ENCODE data around the gene ANKS3. TPM values are rescaled to one million over a fixed set of nuclear protein-coding genes. Genes with fewer than 3 reads are reported as not detected.

ANKS3 gene
- total and polyA plus RNA-seq, 9 donors = 12.0 to 19.6 (median 16.3) TPM

GRCh38 chr16:4689864-4690704 lies 44.0 kb downstream of the ANKS3 start:
- Histone ChIP-seq H3K27ac (ENCODE audit: low read length) (no peak overlapping the region), H3K4me3 (ENCODE audit: low read length) (no peak overlapping the region), H3K36me3 (ENCODE audit: control insufficient read depth, insufficient read depth, low read length) (peaks cover 56% of the 10 kb centered on the region), H3K27me3 (ENCODE audit: control insufficient read depth, insufficient read depth, low read length) (no peaks in the 10 kb centered on the region), H3K4me1 (ENCODE audit: control insufficient read depth, insufficient read depth, low read length) (peaks cover 30% of the 10 kb centered on the region), H3K9me3 (replicated peaks; ENCODE audit: control insufficient read depth, low read depth, low read length) (no peaks in the 10 kb centered on the region)
- DNase-seq = peak; percentile 15
- WGBS (ENCODE audit: insufficient coverage) = 76% methylated on average over 29 of the region's 31 CpGs

- no peak for DNase-seq
- no peak overlapping the region for H3K27ac ChIP-seq (ENCODE audit: low read length)
- H3K4me1 ChIP-seq (ENCODE audit: control insufficient read depth, insufficient read depth, low read length) = peaks cover 22% of the 10 kb centered on the region
- no peaks in the 10 kb centered on the region for H3K9me3 ChIP-seq (replicated peaks; ENCODE audit: control insufficient read depth, low read depth, low read length)
- peaks cover 63% of the 10 kb centered on the region for H3K36me3 ChIP-seq (ENCODE audit: control insufficient read depth, insufficient read depth, low read length)
- 82% methylated on average over 20 of the region's 21 CpGs for WGBS (ENCODE audit: insufficient coverage)
- H3K27me3 ChIP-seq (ENCODE audit: control insufficient read depth, insufficient read depth, low read length) = no peaks in the 10 kb centered on the region
- H3K4me3 ChIP-seq (ENCODE audit: low read length) = no peak overlapping the region
These were observed 44.9 kb downstream of the ANKS3 start for GRCh38 chr16:4689091-4689671.

GRCh38 chr16:4688674-4689045 lies 45.4 kb downstream of the ANKS3 start:
- H3K36me3 ChIP-seq (ENCODE audit: control insufficient read depth, insufficient read depth, low read length) = peaks cover 68% of the 10 kb centered on the region
- H3K4me1 ChIP-seq (ENCODE audit: control insufficient read depth, insufficient read depth, low read length) = peaks cover 22% of the 10 kb centered on the region
- WGBS (ENCODE audit: insufficient coverage) = 87% methylated on average over 19 of the region's 22 CpGs
- no peak for DNase-seq
- H3K4me3 ChIP-seq (ENCODE audit: low read length) = no peak overlapping the region
- H3K27ac ChIP-seq (ENCODE audit: low read length) = no peak overlapping the region
- H3K27me3 ChIP-seq (ENCODE audit: control insufficient read depth, insufficient read depth, low read length) = no peaks in the 10 kb centered on the region
- no peaks in the 10 kb centered on the region for H3K9me3 ChIP-seq (replicated peaks; ENCODE audit: control insufficient read depth, low read depth, low read length)

DNA sequence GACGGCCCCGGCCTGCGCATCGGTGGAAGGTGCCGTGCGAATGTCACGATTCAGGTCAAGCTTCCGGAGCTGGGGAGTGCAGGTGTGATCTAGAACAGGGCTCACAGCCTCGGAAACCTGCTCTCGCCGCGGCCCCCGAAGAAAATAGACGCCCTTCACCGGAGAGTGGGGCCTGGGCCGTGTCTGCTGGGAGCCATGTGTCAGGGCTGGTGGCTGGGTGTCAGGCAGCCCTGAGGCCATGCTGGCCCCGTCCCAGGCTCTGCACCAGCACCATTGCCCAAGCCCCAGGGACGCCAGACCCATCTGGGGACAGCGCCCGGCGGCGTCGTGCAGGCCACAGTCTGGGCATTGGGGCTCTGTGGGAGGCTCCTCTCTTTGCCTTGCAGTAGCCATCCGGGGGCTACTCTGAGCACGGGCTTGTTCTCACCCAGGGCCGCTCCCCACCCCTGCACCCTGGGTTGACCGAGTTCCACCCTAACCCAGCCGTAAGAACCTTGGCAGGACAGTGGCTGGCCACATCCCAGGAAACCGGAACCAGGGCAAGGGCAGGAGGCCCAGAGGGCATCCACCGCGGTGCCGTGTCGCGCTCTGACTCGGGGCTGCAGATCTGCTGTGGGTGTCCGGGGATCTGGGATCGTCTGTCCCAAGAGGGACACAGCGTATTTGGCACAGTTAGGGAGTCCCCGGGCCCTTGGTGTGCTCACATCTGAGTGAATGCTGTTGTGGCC lies 46.0 kb downstream of the ANKS3 start:
- 90% methylated on average over 29 of the region's 39 CpGs for WGBS (ENCODE audit: insufficient coverage)
- no peak overlapping the region for H3K4me3 ChIP-seq (ENCODE audit: low read length)
- H3K4me1 ChIP-seq (ENCODE audit: control insufficient read depth, insufficient read depth, low read length) = peaks cover 22% of the 10 kb centered on the region
- H3K27ac ChIP-seq (ENCODE audit: low read length) = no peak overlapping the region
- no peaks in the 10 kb centered on the region for H3K27me3 ChIP-seq (ENCODE audit: control insufficient read depth, insufficient read depth, low read length)
- H3K36me3 ChIP-seq (ENCODE audit: control insufficient read depth, insufficient read depth, low read length) = peaks cover 74% of the 10 kb centered on the region
- no peak for DNase-seq
- H3K9me3 ChIP-seq (replicated peaks; ENCODE audit: control insufficient read depth, low read depth, low read length) = no peaks in the 10 kb centered on the region

DNA sequence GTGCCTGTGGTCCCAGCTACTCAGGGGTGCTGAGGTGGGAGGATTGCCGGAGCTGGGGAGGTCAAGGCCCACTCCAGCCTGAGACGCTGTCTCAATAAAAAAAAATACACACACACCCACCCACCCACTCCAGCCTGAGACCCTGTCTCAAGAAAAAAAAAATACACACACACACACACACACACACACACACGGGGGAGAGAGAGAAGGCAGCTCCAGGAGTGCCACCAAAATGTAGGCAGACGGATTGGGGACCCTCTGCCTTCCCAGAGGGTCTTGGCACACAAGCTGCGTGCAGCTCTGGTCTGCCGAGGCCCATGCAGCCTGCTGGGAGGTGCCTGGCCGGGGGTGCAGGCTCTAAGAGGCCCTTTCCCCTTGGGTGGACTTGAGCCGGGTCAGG lies 46.7 kb downstream of the ANKS3 start:
- Histone ChIP-seq H3K27ac (ENCODE audit: low read length) (no peak overlapping the region), H3K36me3 (ENCODE audit: control insufficient read depth, insufficient read depth, low read length) (peaks cover 81% of the 10 kb centered on the region), H3K9me3 (replicated peaks; ENCODE audit: control insufficient read depth, low read depth, low read length) (no peaks in the 10 kb centered on the region), H3K4me3 (ENCODE audit: low read length) (no peak overlapping the region), H3K4me1 (ENCODE audit: control insufficient read depth, insufficient read depth, low read length) (peaks cover 15% of the 10 kb centered on the region), H3K27me3 (ENCODE audit: control insufficient read depth, insufficient read depth, low read length) (no peaks in the 10 kb centered on the region)
- WGBS (ENCODE audit: insufficient coverage) = 72% methylated on average over 4 of the region's 8 CpGs
- no peak for DNase-seq

- no peaks in the 10 kb centered on the region for H3K27me3 ChIP-seq (ENCODE audit: control insufficient read depth, insufficient read depth, low read length)
- DNase-seq = no peak
- peaks cover 87% of the 10 kb centered on the region for H3K36me3 ChIP-seq (ENCODE audit: control insufficient read depth, insufficient read depth, low read length)
- no peaks in the 10 kb centered on the region for H3K9me3 ChIP-seq (replicated peaks; ENCODE audit: control insufficient read depth, low read depth, low read length)
- WGBS (ENCODE audit: insufficient coverage) = 82% methylated on average over 27 of the region's 27 CpGs
- H3K4me3 ChIP-seq (ENCODE audit: low read length) = no peak overlapping the region
- no peak overlapping the region for H3K27ac ChIP-seq (ENCODE audit: low read length)
- H3K4me1 ChIP-seq (ENCODE audit: control insufficient read depth, insufficient read depth, low read length) = peaks cover 7% of the 10 kb centered on the region
These were observed 47.4 kb downstream of the ANKS3 start for GRCh38 chr16:4686497-4687210.

DNA sequence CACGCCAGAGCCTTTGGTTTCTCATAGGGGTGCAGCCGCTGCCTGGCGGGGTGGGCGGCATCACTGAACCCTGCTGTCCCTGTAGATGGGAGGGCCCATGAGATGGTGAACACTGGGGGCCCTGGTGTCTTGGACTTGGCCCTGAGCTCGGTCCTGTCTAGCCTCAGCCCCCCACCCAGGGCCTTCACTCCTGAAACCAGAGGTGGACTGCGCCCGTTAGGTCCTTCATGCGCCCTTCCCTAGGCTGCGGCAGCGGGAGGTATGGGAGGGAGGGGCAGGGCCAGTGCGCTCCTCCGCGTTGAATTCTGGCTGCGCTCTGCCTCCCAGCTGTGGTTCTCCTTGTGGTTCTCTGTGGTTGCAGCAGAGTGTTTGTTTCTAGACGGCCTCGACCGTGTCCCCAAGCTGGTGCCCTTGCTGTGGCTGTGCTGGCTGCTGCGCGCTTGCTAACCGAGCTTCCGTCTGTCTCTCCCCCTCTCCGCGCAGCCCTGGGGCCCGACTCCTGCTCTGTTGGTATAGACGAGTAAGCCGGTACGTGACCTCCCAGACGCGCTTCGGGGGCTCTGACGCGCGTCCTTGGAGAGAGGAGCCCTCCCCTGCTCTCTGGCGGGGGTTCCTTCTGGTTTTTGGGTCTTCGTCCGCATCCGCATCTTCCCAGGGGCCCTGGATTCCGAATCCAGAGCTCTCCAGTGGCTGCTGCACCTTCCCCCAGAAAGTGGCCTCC lies 48.1 kb downstream of the ANKS3 start:
- Histone ChIP-seq H3K4me3 (ENCODE audit: low read length) (no peak overlapping the region), H3K27me3 (ENCODE audit: control insufficient read depth, insufficient read depth, low read length) (no peaks in the 10 kb centered on the region), H3K36me3 (ENCODE audit: control insufficient read depth, insufficient read depth, low read length) (peaks cover 92% of the 10 kb centered on the region), H3K4me1 (ENCODE audit: control insufficient read depth, insufficient read depth, low read length) (peaks cover 4% of the 10 kb centered on the region), H3K9me3 (replicated peaks; ENCODE audit: control insufficient read depth, low read depth, low read length) (no peaks in the 10 kb centered on the region), H3K27ac (ENCODE audit: low read length) (no peak overlapping the region)
- no peak for DNase-seq
- 89% methylated on average over 33 of the region's 38 CpGs for WGBS (ENCODE audit: insufficient coverage)

DNA sequence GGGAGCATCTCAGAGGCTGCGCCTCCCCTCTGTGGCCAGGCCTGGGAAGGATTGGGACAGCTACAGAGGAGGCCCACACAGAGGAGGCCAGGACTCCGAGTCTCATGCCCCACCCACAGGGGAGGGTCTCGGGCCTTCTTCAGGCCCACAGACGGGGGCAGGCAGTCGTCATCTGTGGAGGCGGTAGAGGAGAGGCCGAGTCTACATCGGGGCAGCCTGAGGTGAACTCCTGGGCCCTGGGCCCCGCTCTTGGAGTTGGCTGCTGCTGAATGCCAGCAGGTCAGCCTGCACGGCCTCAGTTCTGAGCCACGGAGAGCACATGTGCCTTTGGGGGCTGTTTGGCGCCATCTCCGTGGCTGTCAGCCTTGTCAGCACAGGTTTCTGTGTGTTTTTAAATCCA lies 48.8 kb downstream of the ANKS3 start:
- H3K27ac ChIP-seq (ENCODE audit: low read length) = no peak overlapping the region
- peaks cover 93% of the 10 kb centered on the region for H3K36me3 ChIP-seq (ENCODE audit: control insufficient read depth, insufficient read depth, low read length)
- H3K9me3 ChIP-seq (replicated peaks; ENCODE audit: control insufficient read depth, low read depth, low read length) = no peaks in the 10 kb centered on the region
- peaks cover 4% of the 10 kb centered on the region for H3K4me1 ChIP-seq (ENCODE audit: control insufficient read depth, insufficient read depth, low read length)
- DNase-seq = no peak
- H3K27me3 ChIP-seq (ENCODE audit: control insufficient read depth, insufficient read depth, low read length) = no peaks in the 10 kb centered on the region
- no peak overlapping the region for H3K4me3 ChIP-seq (ENCODE audit: low read length)
- 65% methylated on average over 12 of the region's 13 CpGs for WGBS (ENCODE audit: insufficient coverage)

DNA sequence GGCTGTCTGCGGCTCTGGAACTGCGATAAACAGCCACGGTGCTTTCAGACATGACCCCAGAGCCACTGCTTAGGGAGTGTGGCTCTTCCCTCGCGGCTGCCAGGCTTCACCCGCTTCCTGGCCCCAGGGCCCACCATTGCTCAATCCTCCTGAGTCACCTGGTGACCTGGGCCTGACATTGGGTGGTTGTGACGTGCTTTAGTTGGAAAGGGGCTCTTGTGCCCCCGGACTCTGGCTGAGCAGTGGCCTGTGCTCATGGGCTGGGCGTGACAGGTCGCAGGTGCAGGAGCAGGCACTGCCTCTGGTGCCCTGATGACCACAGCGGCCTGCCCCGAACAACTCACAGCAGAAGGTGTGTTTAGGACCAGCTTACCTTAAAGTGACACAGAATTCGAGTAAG lies 49.3 kb downstream of the ANKS3 start:
- no peaks in the 10 kb centered on the region for H3K27me3 ChIP-seq (ENCODE audit: control insufficient read depth, insufficient read depth, low read length)
- WGBS (ENCODE audit: insufficient coverage) = 84% methylated on average over 10 of the region's 13 CpGs
- peaks cover 5% of the 10 kb centered on the region for H3K4me1 ChIP-seq (ENCODE audit: control insufficient read depth, insufficient read depth, low read length)
- H3K27ac ChIP-seq (ENCODE audit: low read length) = no peak overlapping the region
- H3K36me3 ChIP-seq (ENCODE audit: control insufficient read depth, insufficient read depth, low read length) = peaks cover 91% of the 10 kb centered on the region
- no peaks in the 10 kb centered on the region for H3K9me3 ChIP-seq (replicated peaks; ENCODE audit: control insufficient read depth, low read depth, low read length)
- no peak for DNase-seq
- H3K4me3 ChIP-seq (ENCODE audit: low read length) = no peak overlapping the region
